GM19025 (cell line): Measurements from ENCODE around the gene PITRM1.

Experiments used
- ATAC-seq: cut with Tn5 transposase; IDR thresholded peaks from one replicate; pipeline ENCODE4 v1.9.1; 2021; ENCODE audit warnings: mild to moderate bottlenecking, low read depth, moderate library complexity; ENCODE audit not compliant: unreplicated experiment

PITRM1 gene

DNA sequence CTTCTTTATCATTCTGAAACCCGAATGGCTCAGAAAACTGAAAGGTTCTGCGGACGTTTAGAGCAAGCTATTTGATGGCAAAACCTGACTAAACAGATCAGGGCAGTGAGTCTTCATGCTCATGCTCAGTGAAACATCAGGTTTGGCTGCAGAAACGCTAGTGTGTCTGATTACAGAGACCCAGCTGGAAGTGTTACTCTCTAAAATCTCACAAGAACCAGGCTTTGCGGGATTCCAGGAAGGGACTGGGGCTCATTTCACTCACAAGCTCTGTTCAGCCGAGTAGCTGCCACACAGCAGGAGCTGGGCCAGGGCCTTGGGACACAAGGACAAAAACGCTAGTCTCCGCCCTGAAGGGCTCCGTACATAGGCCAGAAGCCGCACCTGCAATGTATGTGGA, 2.9 kb downstream of the PITRM1 start:
- ATAC-seq, result no peak

DNA sequence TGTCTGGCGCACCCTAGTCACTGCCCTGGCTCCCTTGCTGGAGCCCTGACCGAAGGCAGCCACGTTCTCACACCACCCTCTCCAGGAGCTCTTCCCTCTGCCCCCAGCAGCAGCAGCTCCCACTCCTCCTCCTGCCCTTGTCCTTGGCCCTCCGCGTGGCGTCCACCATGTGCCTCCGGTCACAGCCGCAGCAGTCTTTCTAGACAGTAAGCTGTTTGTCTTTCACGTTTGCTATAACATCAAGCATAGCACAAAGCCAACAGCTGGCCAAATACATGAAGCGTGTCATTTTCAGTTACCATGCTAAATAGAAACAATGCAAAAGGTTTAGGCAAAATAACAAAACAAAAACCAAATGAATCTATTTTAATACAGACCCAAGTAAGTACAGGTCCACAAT, 3.3 kb downstream of the PITRM1 start:
- ATAC-seq, result no peak

GRCh38 chr10:3167611-3168330, 4.8 kb downstream of the PITRM1 start:
- no peak for ATAC-seq

- no peak for ATAC-seq
These were observed 5.9 kb downstream of the PITRM1 start for GRCh38 chr10:3166496-3167290.

DNA sequence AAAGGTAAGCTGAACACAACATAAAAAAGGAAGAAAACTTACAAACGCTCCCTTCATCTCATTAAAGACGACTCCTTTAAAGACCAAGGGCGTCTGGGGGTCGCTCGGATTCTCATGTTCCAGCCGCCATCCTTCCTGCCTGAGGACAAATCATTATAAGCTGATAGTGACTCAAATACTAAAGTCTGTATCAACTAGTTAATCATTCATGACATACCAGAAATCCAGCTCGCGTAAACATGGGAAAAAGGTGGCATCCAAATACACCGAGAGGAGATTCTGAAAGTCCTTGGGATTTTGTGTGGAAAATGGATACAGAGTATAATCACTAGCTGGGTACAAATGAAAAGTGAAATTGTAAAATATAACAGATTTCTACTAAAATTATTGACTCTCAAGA, 7.4 kb downstream of the PITRM1 start:
- ATAC-seq, result no peak

DNA sequence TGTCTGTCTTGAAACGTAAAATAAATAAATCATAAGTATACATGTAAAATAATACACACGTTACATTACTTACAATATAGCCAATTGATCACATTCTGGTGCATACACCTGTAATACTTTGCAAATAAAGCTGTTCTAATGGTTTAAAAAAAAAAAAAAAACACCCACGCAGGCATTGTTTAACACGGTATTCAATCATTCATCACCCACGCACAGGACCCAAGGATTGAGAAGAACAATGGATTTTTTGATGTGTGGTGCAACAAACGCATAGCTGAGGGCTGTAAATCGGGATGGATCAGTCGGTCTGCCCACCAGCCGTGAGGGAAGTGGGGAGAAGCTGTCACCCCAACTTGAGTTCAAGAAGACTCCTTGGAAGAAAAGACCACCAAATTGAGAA, 8.7 kb downstream of the PITRM1 start:
- no peak for ATAC-seq

GRCh38 chr10:3162533-3162932, 10.0 kb downstream of the PITRM1 start:
- ATAC-seq, result no peak

- no peak for ATAC-seq
These were observed 13.4 kb downstream of the PITRM1 start for GRCh38 chr10:3159152-3159551.

- ATAC-seq, result no peak
These were observed 17.9 kb downstream of the PITRM1 start for GRCh38 chr10:3154666-3155065.

DNA sequence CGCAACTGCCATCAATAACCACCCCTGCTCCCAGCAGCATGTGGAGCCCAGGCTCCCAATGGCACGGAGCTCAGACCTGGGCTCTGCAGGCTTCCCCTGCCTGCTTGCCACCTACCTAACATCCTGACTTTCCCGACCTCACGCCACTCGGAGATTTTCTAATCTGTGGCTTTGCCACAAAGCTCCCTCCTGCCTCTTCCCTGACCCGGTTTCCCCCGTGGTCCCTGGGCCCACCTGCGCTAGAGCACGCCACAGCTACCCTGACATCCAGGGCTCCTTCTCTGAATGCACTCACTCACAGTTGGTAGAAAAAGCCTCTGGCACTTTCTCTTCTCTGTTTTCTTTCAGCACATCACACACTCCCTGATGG, 20.0 kb downstream of the PITRM1 start:
- ATAC-seq, result no peak

- ATAC-seq, result no peak
These were observed 20.6 kb downstream of the PITRM1 start for GRCh38 chr10:3151889-3152565.

- ATAC-seq, result no peak
These were observed 21.6 kb downstream of the PITRM1 start for GRCh38 chr10:3150961-3151360.

GRCh38 chr10:3150366-3150765, 22.2 kb downstream of the PITRM1 start:
- ATAC-seq, result no peak

DNA sequence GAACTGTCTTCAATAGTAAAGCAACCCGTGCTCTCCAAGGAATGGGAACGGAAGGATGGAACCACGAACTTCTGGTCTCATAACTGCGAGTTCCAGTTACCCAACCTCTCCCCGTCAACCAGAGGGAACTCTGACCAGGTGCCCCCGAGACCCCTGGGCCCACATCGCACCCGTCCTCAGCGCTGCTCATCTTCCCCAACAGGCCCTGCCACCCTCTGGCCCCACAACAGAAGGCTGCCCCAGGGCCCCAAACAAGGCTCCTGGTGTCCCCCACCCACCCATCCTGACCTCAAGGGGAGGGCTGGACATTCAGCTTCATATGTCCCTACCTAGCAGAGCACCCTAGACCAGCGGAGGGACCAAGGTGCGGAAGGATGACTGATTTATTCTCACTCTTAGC, 22.7 kb downstream of the PITRM1 start:
- ATAC-seq, result no peak

DNA sequence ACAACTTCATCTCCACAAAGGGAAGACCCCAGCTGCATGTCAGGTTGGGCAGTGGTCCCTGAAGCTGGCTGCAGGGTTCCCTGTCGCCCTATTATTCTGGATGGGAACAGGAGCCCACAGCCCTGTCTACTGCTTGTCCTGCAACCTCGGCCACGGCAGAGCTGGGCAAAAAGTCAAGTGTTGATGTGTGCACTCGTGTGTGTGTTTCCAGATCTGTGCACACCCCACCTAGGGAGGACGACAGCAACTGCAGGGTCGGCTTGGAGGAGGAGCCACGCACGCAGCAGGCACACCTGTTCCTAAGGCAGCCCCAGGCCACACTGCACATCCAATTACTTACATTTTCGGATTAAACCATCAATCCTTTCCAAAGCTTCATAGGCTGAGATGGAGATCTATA, 23.6 kb downstream of the PITRM1 start:
- no peak for ATAC-seq

- no peak for ATAC-seq
These were observed 24.5 kb downstream of the PITRM1 start for GRCh38 chr10:3148041-3148440.

DNA sequence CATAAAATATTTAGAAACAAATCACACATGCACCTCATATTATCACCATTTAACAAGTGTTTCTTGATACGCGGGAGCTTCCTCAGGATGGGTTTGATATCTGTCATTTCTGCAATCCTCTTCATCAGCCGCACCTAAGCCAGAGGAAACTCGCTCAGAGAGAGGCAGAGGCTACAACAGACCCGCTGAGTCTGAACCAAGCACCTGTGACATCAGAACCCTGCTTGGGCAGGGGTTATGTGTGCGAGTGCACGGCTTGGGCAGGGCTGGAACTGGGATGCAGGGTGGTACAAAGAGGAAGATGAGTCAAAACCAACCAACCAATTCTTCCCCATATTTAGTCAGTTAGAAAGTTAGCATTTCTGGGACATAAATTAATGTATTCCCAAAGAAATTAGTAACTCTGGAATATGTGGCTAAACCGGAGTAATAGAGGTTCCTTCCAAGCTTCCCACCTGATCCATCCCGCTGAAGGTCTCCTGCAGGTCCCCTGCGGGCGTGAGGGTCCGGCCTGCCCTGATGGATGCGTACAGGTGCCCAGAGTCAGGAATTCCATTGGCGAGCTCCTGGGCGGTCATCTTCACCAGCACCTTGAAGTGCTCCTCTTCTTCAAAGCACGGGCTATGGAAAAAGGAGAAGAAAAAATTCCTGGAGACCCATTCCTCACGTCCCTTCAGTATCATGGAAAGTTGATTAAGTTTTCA, 25.3 kb downstream of the PITRM1 start:
- ATAC-seq, result no peak

GRCh38 chr10:3146289-3146688, 26.3 kb downstream of the PITRM1 start:
- ATAC-seq, result no peak

DNA sequence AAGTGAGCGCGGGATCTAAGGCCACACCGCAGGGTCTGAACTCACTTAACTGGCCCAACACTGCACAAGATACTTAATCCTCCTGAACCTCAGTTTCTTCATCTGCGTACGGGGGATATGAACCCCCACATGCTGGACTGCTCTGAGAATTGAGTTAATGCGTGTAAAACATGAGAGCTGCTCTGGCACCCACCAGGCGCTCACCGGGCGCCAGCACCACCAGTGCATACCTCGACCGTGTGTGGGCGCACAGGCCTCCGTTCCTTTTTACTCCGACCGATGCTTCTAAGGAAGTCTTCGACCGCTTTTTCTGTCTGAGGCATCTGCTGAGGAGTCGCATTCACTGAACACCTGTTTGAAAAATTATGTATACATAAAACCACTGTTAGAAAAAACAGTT, 27.2 kb downstream of the PITRM1 start:
- no peak for ATAC-seq

DNA sequence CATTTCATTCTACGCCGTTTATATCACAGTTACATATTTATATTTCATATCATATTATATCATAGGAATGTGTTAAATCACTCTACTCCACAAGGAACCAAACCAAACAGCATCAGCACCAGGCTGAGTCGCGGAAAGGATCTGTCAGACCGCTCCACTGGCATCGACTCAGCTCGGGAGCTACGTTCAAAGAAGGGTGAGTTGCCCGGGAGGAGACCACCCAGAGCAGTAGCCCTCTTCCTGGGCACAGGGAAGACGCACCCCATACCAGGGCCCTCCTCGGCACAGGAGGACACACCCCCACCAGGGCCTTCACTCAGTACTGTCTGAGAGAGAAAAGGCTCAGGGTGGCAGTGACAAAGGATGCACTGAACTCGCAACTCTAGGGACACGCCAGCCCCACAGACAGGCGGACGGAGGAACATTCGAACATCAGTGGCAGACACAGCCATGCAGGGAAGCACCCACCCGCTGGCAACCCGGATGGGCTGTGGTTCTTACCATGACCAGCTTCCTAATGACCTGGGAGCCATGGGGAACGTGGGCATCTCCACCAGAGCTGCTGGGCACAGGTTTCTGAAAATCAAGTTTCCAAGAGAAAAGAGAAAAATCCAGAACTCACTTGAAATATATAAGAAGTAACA, 28.7 kb downstream of the PITRM1 start:
- ATAC-seq, result no peak

- ATAC-seq, result no peak
These were observed 29.2 kb downstream of the PITRM1 start for GRCh38 chr10:3143366-3143765.
